ENCODE data around the gene SORCS3. TPM values are rescaled to one million over a fixed set of nuclear protein-coding genes. Genes with fewer than 3 reads are reported as not detected.

SORCS3 gene
- total and polyA plus RNA-seq, 2 donors (not counting 1 experiment from before 2014, with no cell fraction given) = not detected

GRCh38 chr10:105056413-105056812 is 415.3 kb downstream of the SORCS3 start:
- intact Hi-C loops (cut with micrococcal nuclease) = no loop called here

GRCh38 chr10:105062951-105063350 is 421.9 kb downstream of the SORCS3 start:
- Mint-ChIP-seq H3K4me3 (no peak overlapping the region), H3K27me3 (no peaks in the 10 kb centered on the region), H3K9me3 (ENCODE audit: insufficient read depth) (no peaks in the 10 kb centered on the region), H3K27ac (no peak overlapping the region), H3K4me1 (no peaks in the 10 kb centered on the region)
- TF ChIP-seq EZH2 (IDR thresholded peaks at IDR 0.05; ENCODE audit: borderline replicate concordance, insufficient read depth, low read depth, low read length, poor library complexity, severe bottlenecking) = no peak
- H2AFZ ChIP-seq (ENCODE audit: insufficient read depth, low read depth, low read length, poor library complexity, severe bottlenecking) = no peak overlapping the region
- ChIA-PET CTCF (no interaction called here), POLR2A (no interaction called here)
- no peaks in the 10 kb centered on the region for H3K4me1 ChIP-seq (ENCODE audit: control insufficient read depth in 2 of 2, insufficient read depth in 2 of 2, low read length in 2 of 2)
- no peaks in the 10 kb centered on the region for H3K27me3 ChIP-seq (replicated peaks in 1 of 4; ENCODE audit: control extremely low read depth in 1 of 4, control insufficient read depth in 3 of 4, insufficient read depth in 4 of 4, low read length in 3 of 4)
- intact Hi-C loops (cut with micrococcal nuclease) = no loop called here
- no peak overlapping the region for H3K27ac ChIP-seq (ENCODE audit: low read length in 2 of 2)
- no peak overlapping the region for H3K4me3 ChIP-seq (ENCODE audit: control extremely low read depth in 1 of 5, extremely low read depth in 1 of 5, insufficient read depth in 1 of 5, low read depth in 2 of 5, low read length in 4 of 5)
- no peak overlapping the region for H3K9ac ChIP-seq (ENCODE audit: low read length)
- no peaks in the 10 kb centered on the region for H3K36me3 ChIP-seq (replicated peaks in 1 of 2; ENCODE audit: control extremely low read depth in 1 of 2, control insufficient read depth in 1 of 2, extremely low read depth in 1 of 2, insufficient read depth in 2 of 2, low read length in 1 of 2)
- no peaks in the 10 kb centered on the region for H3K79me2 ChIP-seq (ENCODE audit: control insufficient read depth, insufficient read depth, low read length)
- no peaks in the 10 kb centered on the region for H4K20me1 ChIP-seq (ENCODE audit: control insufficient read depth, insufficient read depth, low read length, poor library complexity, severe bottlenecking)
- ATAC-seq (ENCODE audit: low read depth) (no peak), DNase-seq (no peak)
- WGBS (ENCODE audit: insufficient coverage) = 65% methylated on average over 2 of the region's 5 CpGs
- no peak overlapping the region for H3K4me2 ChIP-seq (replicated peaks; ENCODE audit: low read depth, low read length, poor library complexity, severe bottlenecking)
- peaks cover 0 to 3% (median 0%) of the 10 kb centered on the region in 3 donors for H3K9me3 ChIP-seq (ENCODE audit: control extremely low read depth in 1 of 3, control insufficient read depth in 2 of 3, insufficient read depth in 1 of 3, low read length in 2 of 3)

More at GRCh38 chr10:105056413-105056812, 415.3 kb downstream of the SORCS3 start:
- Histone ChIP-seq H3K27me3 (replicated peaks in 1 of 4; ENCODE audit: control extremely low read depth in 1 of 4, control insufficient read depth in 3 of 4, insufficient read depth in 4 of 4, low read length in 3 of 4) (no peaks in the 10 kb centered on the region), H3K4me2 (replicated peaks; ENCODE audit: low read depth, low read length, poor library complexity, severe bottlenecking) (no peak overlapping the region), H3K4me3 (ENCODE audit: control extremely low read depth in 1 of 5, extremely low read depth in 1 of 5, insufficient read depth in 1 of 5, low read depth in 2 of 5, low read length in 4 of 5) (no peak overlapping the region), H3K4me1 (ENCODE audit: control insufficient read depth in 2 of 2, insufficient read depth in 2 of 2, low read length in 2 of 2) (no peaks in the 10 kb centered on the region), H3K9me3 (ENCODE audit: control extremely low read depth in 1 of 3, control insufficient read depth in 2 of 3, insufficient read depth in 1 of 3, low read length in 2 of 3) (peaks cover 0 to 9% (median 8%) of the 10 kb centered on the region in 3 donors), H4K20me1 (ENCODE audit: control insufficient read depth, insufficient read depth, low read length, poor library complexity, severe bottlenecking) (no peaks in the 10 kb centered on the region), H3K9ac (ENCODE audit: low read length) (no peak overlapping the region), H3K36me3 (replicated peaks in 1 of 2; ENCODE audit: control extremely low read depth in 1 of 2, control insufficient read depth in 1 of 2, extremely low read depth in 1 of 2, insufficient read depth in 2 of 2, low read length in 1 of 2) (no peaks in the 10 kb centered on the region), H2AFZ (ENCODE audit: insufficient read depth, low read depth, low read length, poor library complexity, severe bottlenecking) (no peak overlapping the region), H3K27ac (ENCODE audit: low read length in 2 of 2) (no peak overlapping the region), H3K79me2 (ENCODE audit: control insufficient read depth, insufficient read depth, low read length) (no peaks in the 10 kb centered on the region)
- DNase-seq (no peak), ATAC-seq (ENCODE audit: low read depth) (no peak)
- H3K4me1 Mint-ChIP-seq = no peaks in the 10 kb centered on the region
- POLR2A ChIA-PET = no interaction called here
- peaks cover 3% of the 10 kb centered on the region for H3K27me3 Mint-ChIP-seq
- TF ChIP-seq EZH2 (IDR thresholded peaks at IDR 0.05; ENCODE audit: borderline replicate concordance, insufficient read depth, low read depth, low read length, poor library complexity, severe bottlenecking) = no peak
- TF ChIP-seq CTCF (IDR thresholded peaks at IDR 0.05) = no peak
- H3K27ac Mint-ChIP-seq = no peak overlapping the region
- peaks cover 3% of the 10 kb centered on the region for H3K9me3 Mint-ChIP-seq (ENCODE audit: insufficient read depth)
- no CpG with 5 or more reads among the region's 2 CpGs for WGBS (ENCODE audit: insufficient coverage)
- CTCF ChIA-PET = no interaction called here
- H3K4me3 Mint-ChIP-seq = no peak overlapping the region

All from B cell (primary cell).